NOMO-1 treated with dmso at 0.1 percent for 144 hours (cell line): ENCODE data around the gene BBS1.

Source experiments
- DNase-seq: peaks from one replicate; lab custom pipeline; 2025; ENCODE audit not compliant: unreplicated experiment; lab: John Stamatoyannopoulos, UW

BBS1 gene

DNA sequence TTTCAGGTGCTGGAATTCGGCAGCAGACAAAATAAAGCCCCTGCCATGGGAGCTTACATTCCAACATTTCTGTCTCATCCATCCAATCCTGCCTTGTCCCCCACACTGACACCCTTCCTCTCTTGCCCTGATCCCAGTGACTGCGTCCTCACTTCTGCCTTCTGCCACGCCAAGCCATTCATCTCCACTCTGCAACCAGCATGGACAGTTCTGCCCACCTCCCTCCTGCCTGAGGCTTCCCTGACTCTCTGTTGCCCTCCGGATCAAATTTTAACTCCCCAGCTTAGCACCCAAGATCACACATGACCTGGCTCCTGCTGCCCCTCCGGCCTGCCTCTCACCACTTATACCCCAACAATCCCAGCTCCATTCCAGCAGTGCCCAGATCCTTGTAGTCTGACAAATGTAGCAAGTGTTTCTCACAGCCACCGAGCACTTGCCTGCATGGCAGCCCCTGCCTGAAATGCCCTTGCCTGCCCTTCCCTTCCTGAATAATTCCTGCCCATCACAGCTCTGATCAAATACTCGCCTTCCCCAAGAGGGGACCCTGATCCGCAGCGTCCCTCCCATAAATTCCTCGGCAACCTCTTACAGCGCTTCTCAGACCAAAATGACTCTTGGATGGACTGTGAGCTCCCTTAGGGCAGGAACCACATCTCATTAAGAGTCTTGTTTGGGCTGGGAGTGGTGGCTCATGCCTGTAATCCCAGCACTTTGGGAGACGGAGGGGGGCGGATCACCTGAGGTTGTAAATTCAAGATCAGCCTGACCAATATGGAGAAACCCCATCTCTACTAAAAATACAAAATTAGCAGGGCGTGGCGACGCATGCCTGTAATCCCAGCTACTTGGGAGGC is 38.6 kb downstream of the BBS1 start:
- DNase-seq: no peak

DNA sequence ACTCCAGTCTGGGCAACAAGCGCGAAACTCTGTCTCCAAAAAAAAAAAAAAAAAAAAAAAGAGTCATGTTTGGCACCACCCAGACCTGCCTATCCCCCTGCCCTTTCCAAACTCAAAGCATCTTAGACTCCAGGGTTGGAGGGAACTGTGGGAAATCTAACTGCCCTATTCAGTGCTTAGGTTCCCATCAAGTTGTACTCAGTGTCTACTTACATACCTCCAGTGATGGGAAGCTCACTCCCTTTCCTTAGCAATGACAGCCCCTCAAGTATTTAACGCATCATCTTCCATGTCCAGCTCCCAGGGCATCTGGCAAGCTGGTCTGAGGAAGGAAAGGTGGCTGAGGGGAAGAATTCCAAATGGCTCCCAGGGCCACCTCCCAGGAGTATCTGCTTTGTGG is 39.3 kb downstream of the BBS1 start:
- no peak for DNase-seq

DNA sequence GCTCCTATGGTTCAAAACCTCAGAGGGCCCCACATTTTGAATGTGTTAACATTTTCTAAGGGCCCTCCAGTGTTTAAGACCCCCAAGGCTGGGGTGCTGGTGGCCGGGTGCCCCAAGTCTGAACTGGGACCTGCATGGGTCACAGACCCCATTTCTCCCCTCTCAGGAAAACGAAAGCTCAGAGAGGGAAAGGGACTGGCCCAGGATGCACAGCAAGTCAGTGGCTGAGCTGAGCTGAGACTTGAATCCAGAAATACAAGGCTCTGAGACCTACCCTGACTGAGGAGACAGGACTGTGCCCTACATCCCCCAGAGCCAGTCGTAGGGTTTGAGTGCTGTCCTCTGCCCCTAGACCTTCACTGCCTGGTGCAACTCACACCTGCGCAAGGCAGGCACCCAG is 40.5 kb downstream of the BBS1 start:
- DNase-seq: no peak

DNA sequence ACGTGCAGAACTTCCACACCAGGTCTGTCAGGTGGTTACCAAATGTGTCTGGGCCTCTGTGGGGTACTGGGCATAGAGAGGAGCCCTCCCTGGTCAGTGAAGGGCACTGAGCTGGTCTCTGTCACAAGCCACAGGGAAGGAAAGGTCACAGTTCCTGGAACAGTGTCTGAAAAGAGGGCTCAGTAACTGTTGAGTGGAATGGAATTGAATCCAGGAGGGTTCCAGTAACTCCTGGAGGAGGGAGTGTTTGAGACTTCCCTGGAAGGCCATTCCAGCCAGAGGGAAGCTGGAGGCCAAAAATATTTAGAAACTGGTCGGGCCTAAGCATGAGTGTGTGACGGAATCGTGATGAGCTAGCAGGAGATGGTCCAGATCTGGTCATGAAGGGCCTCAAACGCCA is 44.2 kb downstream of the BBS1 start:
- no peak for DNase-seq

DNA sequence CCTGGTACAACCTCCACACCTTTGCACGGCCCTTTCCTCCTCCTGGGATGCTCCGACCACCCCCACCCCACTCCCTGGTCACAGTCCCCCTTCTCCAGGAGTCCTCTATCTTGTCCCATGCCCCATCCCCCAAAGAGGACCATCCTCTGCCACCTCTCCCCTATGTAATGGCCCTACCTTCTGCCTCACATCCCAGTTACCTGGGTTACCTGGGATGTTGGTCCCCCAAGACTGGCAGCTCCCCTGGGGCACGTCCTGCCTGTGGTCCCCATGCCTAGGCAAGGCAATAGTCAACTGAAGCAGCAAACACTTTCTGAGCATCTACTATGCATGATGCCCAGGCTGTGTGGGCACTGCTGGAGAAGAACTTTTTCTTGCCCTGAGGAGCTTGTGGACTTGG is 45.0 kb downstream of the BBS1 start:
- DNase-seq: no peak

DNA sequence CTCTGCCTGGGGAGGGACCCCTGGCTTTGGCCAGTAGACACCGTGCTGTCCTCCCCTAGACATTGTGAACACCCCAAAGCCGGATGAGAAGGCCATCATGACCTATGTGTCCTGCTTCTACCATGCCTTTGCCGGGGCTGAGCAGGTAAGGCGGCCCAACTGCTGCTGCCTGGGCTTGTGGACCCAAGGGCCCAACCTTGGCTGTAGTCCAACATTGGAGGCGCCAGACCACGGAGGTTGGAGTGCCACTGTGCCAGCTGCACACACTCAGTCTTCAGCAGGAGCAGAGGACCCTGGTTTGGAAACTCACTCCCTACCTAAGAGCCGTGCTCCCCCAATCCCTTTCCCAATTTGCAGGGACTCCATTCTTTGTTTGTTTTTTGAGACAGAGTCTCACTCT is 45.7 kb downstream of the BBS1 start:
- no peak for DNase-seq

DNA sequence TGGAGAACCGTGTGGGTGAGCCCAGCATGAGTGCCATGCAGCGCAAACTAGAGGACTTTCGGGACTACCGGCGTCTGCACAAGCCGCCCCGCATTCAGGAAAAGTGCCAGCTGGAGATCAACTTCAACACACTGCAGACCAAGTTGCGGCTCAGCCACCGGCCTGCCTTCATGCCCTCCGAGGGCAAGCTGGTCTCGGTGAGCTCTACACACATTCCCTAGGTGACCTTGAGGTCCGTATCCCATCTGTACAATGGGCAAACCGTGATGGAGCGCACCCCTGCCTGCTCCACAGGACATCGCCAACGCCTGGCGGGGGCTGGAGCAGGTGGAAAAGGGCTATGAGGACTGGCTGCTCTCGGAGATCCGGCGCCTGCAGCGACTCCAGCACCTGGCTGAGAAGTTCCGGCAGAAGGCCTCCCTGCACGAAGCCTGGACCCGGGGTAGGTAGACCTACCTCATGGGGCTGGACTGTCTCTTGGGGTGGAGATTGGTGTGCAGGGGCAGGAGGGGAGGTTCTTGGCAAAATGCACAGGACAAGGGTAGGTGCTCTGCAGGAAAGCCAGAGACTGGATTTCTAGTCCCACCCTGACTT is 47.4 kb downstream of the BBS1 start:
- no peak for DNase-seq

DNA sequence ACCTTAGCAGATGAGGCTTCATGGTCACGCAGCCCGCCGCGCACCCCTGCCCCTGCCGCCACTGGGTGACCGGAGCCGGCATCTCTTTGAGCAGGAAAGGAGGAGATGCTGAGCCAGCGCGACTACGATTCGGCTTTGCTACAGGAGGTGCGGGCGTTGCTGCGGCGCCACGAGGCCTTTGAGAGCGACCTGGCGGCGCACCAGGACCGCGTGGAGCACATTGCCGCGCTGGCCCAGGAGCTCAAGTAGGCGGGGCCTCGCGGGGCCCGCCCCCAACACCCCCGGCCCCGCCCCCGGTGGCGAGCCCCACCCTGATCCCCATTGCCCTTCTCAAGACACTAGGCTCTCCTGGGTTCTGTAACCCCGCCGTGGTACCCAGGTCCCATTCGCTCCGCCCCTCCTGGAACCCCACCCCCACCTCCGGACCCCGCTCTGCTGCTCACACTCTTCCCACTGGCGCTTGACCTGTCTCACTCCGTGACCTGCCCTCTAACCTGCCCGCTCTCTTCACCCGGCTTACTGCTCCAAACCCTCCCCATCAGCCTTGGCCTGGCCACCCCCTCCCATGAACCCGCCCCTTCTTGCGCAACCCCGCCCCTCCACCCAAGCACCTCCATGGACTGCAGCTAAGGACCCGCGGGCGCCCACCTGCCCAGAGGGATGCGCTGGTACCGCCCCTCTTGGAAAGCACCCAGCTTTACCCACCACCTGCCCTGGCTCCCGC is 48.9 kb downstream of the BBS1 start:
- DNase-seq: no peak

DNA sequence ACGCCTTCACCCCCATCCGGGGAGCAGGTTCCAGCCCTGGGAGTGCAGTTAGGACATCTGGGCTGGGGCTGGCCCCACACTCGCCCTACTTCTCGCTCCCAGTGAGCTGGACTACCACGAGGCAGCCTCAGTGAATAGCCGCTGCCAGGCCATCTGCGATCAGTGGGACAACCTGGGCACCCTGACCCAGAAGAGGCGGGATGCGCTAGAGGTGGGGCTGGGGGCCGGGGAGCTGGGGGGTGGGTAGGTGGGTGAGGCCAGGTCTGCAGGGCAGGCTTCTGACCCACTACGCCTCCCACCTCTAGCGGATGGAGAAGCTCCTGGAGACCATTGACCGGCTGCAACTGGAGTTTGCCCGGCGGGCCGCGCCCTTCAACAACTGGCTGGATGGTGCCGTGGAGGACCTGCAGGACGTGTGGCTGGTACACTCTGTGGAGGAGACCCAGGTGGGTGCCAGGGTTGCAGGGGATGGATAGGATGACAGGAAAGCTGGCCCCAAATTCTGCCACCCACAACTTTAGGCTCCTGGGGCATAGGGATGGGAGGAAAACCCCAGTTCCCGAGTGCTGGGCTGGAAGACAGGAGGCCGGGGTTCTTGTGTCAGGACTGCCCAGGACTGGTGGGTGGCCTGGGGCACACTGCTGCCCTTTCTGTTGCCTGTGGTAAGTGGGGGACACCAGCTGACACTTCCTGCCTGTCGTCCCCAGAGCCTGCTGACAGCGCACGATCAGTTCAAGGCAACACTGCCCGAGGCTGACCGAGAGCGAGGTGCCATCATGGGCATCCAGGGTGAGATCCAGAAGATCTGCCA is 49.6 kb downstream of the BBS1 start:
- DNase-seq: no peak

DNA sequence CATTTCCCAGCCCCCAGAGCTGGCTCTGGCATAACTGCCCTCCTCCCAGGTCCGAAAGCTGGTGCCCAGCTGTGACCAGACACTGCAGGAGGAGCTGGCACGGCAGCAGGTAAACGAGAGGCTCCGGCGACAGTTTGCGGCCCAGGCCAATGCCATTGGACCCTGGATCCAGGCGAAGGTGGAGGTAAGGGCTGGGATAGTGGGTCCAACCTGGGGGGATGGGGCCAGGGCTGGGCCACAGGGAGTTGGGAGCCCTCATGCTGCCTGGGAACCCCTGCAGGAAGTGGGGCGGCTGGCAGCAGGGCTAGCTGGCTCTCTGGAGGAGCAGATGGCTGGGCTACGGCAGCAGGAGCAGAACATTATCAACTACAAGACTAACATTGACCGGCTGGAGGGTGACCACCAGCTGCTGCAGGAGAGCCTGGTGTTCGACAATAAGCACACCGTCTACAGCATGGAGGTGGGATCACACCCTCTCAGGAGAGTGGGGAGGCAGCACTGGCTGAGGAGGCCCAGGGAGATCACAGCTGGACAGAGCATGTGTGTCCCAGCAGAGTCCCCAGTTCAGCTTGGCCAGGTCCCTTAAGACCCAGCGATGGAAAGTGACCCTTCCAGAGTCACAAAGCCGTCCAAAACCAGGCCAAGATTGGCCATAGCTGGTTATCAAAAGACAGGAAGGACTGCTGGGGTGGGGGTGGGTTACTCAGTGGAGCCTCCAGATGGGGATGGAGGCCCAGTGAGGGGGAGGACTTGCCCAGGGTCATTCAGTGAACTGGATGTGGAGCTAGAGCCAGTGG is 50.9 kb downstream of the BBS1 start:
- DNase-seq: no peak

DNA sequence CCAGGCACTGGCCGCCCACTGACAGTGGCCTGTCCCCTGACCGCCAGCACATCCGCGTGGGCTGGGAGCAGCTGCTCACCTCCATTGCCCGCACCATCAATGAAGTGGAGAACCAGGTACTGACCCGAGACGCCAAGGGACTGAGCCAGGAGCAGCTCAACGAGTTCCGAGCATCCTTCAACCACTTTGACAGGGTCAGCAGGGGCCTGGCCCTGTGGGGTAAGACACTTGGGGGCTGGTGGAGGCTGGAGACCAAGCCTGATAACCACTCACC is 51.5 kb downstream of the BBS1 start:
- DNase-seq: no peak

DNA sequence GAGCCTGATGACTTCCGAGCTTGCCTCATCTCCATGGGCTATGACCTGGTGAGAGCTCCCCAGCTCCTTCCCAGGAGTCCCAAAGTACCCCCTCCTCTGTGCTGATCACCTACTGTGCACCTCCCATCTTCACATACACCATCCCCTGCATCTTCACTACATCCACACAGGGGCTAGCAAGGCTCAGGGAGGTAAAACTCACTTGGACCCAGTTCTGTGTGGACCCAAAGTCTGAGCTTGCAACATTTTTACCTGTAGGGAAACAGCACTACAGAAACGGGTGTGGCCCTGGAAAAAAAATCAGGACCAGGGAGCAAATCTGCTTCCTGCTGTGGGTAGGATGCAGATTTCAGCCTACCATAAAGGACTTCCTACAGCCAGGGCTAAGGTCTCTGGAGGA is 51.8 kb downstream of the BBS1 start:
- no peak for DNase-seq

DNA sequence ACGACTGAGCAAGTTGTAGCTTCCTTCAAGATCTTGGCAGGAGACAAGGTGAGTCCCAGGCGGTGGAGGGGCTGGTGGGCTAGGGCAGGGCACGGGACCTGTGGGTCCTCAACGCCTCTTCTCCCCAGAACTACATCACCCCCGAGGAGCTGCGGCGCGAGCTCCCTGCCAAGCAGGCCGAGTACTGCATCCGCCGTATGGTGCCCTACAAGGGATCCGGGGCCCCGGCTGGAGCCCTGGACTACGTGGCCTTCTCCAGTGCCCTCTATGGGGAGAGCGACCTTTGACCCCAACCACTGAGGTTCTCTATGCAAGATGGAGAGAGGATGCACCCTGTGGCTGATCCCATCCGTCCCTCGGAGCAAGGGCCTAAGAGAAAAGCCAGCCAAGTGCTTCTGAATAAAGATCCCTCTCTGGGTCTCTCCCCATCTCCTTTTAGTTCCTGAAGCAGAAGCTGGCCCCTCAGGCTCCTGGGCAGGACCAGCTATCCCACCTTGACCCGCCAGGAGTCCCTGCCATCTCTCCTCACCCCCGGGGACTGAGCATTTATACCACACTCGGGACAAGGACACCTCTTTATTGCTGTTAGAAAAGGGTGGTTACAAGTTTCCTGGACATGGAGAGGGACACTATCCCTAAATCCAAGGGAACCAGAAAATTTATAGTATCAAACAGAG is 52.6 kb downstream of the BBS1 start:
- no peak for DNase-seq

DNA sequence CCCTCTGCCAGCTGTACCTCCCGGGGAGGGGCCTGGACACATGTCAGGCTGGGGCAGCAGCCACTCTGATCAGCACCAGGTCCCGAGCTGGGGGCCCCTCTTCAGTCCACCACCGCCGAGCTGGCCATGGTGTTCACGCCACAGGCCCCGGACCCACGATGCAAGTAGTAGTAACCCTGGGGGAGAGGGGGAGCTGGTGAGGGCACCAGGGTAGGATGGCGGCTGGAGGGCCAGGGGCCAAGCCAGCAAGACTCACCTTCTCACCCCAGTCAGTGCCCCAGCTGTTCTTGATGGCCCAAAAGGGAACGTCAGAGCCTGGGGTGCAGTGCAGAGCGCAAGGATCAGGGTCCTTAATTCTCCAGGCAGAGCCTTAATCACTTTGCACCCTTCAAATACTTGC is 53.4 kb downstream of the BBS1 start:
- DNase-seq: no peak

DNA sequence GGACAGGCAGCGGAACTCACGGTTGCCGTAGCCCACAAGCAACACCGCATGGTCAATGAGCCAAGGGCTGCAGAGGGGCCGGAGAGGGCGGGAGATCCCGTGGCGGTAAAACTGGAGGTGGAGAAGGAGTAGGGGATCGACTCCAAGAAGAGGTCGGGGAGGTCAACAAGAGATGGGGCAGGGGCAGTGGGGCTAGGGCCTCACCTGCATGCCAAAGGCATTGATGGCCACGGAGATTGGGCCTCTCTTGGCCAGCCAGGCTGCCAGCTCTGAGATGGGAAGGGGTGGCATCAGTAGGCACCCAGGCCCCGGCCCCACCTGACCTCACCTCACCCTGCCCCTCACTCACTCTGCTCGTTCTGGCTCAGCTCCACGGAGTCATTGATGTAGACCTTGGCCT is 54.1 kb downstream of the BBS1 start:
- DNase-seq: no peak

DNA sequence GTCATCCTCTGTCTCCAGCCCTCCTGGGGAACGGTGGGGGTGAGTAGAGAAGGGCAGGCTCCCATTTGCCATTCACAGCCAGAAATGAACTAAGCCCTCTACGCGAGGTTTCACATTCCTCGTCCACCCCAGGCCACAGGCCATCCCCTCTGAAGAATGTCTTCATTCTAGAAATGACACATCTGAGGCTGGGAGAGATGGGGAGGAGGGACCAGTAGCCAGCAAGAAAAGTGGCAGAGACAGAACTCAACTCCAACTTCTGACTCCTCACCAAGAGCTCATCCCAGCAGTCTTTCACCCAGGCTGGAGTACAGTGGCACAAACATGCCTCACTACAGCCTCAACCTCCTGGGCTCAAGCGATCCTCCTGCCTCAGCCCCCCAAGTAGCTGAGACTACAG is 54.5 kb downstream of the BBS1 start:
- DNase-seq: no peak

DNA sequence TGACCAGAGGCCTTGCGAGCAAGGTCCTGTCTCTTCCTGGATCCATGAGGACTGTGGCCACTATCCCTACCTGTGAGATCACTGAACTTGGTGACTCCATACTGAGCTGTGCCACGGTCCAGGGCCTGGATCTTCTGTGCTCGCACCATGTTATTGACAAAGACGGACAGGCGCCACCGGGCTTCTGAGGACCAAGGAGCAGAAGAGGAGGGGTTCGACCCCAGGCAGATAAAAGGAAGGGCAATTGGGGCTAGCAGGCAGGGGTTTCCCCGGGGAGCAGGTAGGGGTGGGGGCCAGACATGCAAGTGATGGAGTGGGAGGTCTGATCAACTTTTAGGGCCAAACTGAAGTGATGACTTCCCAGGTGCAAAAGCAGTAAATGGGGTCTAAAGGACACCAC is 55.8 kb downstream of the BBS1 start:
- no peak for DNase-seq

DNA sequence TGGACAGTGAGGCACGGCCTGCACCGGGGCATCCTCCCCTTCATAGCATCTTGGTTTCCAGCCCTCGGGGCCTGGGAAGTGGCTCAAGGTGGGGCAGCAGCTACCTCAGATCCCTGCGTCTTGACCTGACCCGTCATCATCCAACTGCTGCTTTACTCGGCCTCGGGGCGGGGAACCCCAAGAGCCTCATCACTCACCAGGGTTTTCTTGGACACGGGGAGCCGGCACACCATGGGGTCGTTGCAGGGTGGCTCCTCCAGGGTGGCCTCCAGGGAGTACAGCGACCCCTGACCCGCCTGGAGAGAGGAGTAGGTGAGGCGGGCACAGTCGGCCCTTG is 57.3 kb downstream of the BBS1 start:
- DNase-seq: no peak

DNA sequence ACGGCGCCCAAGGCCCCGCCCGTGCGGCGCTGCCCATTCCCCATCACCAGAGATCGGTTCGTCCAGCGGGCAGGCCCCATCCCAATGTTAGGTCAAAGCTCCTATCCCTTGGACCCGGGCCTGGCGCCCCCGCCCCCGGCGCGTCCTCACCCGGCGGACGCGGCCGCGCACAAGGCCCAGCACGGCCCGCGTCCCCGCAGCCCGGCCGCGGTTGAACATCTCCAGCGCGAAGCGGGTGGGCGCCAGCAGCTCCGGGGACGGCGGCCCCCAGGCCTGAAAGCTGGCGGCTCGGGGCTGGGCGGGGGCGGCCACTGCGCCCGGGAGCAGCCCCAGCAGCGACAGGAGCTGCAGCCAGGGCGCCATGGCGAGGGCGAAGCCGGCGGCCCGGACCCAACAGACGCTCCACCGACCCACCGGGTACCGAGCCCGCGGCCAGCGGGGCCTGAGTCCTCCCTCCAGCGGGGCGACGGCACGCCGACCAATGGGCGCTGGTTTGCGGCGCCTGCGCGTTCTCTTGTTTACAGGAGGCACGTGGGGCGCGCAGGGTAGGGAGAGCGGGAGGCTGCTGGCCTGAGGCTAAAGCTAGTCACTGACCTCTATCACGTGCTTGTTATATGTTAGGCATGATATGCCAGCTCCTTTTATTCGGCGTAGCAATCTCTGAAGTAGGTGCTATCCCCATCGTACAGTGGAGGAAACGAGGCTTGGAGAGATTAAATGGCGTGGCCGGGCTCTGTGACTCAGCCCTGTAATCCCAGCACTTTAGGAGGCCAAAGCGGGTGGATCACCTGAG is 57.9 kb downstream of the BBS1 start, which contains the start of gene CTSF:
CTSF (minus strand) TSS at position 483 of the 793 bp plus-strand sequence; CDS start at position 363, 120 bp downstream.
- peak; percentile 26 for DNase-seq
